GM19240 (cell line): ENCODE measurements around the gene CIAO2B.
"Not testable (repeated sequence)": the region's sequence is repeated elsewhere in the genome, so short reads cannot be mapped to it uniquely, and the experiment has no call there.

Experiments
- DNase-seq: peaks from one replicate; pipeline ENCODE4 v3.0.0; 2011; ENCODE audit warnings: low spot score; ENCODE audit not compliant: insufficient read length

CIAO2B gene

GRCh38 chr16:66937725-66938337 lies 3.6 kb upstream of the CIAO2B start:
- DNase-seq, result no peak

DNA sequence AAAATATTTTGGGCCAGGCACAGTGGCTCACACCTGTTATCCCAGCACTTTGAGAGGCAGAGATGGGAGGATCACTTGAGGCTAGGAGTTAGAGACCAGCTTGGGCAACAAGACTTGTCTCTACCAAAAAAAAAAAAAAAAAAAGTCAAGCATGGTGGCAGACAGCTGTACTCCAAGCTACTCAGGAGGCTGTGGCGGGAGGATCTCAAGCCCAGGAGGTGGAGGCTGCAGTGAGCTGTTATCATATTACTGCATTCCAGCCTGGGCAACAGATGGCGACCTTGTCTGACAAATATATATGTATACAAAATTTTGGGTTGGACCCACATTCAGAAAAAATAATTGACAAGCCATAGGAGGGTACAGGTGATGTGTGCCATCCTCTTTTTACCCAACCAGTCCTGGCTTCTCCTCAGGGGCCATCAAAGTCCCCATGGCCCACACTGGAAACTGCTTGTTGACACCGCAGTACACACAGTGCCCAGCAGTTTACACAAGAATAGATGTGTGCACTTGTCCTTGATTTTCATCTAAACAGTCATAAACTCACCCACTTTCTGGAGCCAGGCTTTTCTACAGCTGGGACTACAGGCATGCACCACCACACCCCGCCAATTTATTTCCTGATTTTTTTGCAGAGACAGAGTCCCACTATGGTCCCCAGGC lies 2.8 kb upstream of the CIAO2B start:
- no peak for DNase-seq

DNA sequence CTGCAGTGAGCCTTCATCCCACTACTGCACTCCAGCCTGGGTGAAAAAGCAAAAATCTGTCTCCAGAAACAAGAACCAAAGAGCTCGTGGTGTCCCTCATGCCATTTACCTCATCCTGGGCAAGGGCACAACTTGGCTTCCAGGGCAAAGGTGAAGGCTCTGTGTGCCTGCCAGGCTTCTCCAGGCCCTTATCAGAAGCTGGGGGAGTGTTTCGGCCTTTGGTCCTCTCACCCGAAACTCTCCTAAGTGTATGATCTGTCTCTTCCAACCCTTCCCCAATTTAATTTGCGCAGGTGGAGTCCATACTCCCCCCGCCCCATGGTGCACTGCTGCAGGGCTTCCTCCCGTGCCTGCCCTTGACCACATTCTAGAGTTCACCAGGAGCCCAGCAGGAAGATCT lies 2.3 kb upstream of the CIAO2B start:
- no peak for DNase-seq

DNA sequence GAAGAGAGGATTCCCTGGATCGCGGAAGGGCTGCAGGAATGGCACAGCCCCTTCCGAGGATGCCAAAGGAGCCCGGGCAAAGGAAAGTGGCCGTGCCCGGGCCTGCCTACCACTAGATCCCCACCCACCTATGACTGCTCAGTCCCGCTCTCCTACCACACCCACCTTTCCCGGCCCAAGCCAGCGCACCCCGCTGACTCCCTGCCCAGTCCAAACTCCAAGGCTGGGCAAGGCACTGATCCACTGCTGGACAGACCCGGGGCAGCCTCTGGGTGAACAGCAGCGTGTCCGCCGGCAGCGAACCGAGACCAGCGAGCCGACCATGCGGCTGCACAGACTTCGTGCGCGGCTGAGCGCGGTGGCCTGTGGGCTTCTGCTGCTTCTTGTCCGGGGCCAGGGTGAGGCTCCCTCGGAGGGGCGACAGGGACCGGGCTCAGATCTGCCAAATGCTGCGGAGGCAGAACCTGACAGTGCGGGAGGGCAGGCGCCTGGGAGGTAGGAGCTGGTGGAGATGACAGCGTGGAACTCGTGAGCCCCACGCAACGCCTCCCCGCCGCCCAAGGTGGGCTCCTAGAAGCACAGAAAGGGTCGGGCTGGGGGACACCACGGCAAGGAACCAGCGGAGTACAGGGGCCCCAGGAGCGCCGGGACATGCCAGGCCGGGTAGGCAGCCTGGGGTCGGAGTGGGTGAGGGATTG lies 1.3 kb upstream of the CIAO2B start, which contains the start of gene CES2:
TSS of gene CES2 (plus strand) at position 203 of the 698 bp plus-strand sequence. CDS start at position 323, 120 bp downstream.
- DNase-seq, result no peak

DNA sequence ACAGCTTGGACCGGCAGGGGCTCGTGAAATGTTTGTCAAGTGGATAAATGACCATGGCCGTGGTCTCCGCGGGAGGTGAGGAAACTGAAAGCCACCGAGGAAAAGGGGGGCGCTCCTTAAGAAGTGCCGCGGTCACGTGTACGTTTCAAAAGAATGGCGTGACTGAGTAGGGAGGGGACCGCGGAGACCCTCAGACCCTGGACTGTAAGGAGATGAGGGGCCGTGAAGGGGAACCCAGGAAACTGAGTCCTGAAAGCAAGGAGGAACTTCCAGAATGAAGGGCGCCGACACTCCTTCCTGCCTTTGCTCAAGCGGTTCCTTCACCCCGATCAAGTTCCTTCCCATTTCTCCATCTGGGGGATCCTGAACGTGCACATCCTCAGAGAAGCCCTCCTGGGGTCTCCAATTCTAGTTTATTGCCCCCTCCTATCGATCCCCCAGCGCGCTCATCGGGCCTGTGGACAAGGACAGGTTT lies 674 bp upstream of the CIAO2B start:
- DNase-seq, result not testable (repeated sequence)

GRCh38 chr16:66933776-66934137 lies 445 bp downstream of the CIAO2B start:
- no peak for DNase-seq

DNA sequence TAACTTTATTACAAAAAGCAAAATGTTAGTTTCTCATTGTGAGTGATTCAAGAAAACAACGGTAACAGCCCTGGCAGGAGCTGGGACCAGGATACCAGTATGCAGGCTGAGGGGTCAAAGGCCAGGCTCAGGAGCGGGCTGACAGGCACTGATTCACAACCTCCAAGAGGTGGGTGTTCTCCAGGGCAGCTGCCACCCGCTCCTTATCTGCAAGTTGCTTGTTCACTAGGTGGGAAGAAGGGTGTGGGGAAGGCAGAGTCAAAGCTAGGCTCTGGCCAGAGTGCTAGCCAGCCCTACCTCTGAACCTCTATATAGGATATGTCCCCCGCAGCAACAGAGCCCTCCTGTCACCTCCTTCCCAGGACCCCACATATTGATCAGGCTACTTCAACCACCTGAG lies 2.1 kb downstream of the CIAO2B start:
- no peak for DNase-seq

DNA sequence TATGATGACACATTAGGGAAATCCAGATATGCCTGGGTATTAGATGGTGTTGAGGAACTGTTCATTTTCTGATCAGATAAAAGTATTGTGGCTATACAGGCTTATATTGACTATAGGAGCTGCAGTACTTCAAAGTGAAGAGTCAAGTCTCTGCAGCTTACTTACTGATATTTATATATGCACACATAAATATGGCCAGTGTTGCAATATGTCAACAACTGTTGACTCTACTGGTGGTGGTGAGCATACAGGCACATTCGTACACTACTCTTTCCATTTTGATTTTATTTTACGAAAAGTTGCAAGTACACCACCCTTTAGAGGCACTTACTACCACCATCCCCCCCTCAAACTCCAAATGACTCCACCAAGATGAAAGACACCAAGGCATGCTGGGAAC lies 2.5 kb downstream of the CIAO2B start:
- no peak for DNase-seq

DNA sequence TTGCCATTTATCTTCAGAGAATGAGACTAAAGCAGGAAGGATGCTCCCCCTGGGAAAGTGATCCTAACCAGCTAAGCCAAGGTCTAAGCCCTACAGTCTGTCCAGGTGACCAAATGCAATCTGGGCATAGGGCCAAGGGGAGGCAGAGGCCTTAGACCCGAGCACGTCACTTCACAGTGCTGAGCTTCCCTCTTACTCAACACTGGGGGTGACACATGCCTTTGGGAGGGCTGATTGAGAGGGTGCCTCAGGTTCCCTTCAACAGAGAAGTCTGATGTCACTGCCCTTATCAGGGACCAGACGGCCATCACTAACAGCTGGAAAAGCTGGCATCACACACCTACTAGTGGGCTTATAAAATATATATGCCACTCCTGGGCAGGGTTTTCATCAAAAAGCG lies 4.0 kb downstream of the CIAO2B start:
- DNase-seq, result no peak

DNA sequence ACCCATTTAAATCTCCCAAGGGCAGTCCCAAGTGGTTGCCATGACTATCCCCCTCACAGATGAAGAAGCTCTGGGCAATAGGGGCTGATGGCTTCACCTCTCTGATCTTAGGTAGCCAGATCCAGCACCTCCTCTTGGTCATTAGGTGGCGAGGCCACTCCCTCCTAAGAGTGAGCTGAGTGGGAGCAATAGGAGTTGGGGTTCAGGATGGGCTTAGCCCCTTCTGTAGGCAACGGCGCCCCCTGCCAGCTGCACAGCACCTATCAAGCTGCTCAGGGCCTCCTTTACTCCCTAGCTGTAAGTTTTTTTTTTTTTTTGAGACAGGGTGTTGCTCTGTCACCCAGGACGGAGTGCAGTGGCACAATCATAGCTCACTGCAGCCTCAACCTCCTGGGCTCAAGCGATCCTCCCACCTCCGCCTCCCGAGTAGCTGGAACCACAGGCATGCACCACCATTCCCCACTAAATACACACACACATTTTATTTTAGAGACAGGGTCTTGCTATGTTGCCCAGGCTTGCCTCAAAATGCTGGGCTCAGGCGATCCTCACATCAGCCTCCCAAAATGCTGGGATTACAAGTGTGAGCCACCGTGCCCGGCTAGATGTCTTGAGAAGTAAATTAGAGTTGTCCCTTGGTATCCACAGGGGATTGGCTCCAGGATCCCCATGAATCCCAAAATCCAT lies 5.4 kb downstream of the CIAO2B start:
- no peak for DNase-seq

DNA sequence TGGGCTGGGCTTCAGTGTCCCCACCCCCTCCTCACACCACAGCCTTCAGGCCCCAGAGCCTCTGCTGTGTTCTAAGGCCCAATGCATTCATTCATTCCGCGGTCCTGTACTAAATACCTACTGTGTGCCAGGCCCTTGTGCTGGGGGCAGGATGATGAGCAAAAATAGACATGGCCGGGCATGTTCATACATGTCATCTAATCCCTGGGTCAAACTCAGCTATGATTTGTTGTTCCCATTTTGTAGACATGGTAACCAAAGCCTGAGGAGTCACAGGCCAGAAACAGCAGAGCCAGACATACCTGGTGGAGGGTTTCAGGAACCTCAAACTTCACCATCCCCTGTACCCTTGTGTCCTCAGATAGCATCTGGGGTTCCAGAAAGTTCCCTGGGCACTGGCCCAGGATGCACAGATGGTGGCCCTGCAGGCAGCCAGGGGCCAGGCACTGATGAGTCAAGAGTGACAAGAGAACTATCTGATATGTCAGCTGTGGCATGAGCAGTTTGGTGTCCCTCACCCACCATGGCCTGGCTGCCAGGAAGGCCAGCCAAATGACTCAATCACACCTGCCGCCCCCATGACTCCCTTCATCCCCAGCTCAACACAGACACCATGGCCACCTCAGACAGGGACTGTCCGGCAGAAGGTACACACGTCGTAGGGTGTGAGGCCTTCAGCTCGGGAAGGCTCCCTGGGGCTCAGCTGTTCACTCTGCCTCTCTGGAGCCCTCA lies 6.1 kb downstream of the CIAO2B start:
- DNase-seq, result no peak

GRCh38 chr16:66926961-66927436 lies 7.2 kb downstream of the CIAO2B start:
- no peak for DNase-seq

DNA sequence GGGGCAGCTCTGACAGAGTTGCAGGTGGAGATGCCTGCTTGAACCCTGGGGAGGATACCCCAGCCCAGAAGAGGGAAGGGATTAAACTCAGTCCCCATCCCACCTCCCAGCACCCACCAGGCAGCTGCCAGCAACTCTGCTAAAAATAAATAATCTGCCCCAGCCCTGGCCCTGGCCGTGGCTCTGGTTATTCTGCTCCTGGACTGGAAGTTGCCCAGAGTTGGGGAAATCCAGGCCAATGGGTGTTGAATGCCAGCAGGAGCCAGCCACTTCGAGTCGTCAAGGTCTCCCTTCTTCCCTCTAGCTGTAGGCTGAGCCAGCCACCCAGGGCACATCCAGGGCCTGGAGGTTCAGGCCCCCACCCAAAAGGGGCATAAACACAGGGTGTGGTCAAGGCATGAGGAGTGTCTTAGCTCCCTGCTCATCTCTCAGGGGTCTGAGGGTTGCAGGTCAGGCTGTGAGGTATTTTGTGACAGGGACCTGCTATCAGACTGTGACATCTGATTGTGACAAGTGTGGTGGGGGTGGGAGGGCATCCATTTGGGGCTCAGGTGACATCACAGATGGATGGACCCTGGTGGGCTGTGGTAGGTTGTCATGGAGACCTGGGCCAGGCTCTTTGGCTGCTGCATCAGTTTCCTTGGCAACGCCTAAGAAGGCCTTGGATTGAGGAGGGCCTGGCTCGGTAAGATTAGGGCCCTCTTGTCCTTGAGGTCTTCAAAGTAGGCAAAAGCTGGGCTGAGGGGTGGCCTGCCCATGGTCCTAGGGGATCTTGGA lies 7.8 kb downstream of the CIAO2B start:
- DNase-seq, result no peak

DNA sequence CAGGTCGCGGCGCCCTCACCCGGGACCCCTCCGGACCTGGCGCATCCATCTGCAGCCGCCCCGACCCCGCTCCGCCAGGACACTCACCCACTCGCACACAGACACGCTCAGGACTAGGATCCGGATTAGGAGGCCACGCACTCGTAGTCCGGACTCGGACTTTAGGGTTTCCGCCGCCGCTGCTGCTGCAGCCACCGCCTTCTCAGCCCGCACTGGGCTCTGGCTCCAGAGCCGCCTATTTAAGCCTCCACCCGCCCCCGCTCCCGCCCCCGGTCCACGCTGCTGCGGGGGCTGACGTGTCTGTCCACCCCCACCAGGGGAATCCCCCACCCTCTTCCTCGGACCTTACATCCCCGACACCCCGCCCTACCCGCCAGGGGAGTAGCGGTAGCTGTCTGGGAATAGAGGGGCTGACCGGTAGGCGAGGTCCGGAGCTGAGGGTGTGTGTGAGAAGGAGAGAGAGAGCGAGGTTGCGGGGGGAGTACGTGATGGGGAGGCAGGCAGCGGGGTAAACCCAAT lies 8.8 kb downstream of the CIAO2B start, which contains the start of gene RRAD:
TSS of gene RRAD (minus strand) at position 214 of the 519 bp plus-strand sequence. CDS start 356 bp downstream, outside the sequence.
- no peak for DNase-seq

DNA sequence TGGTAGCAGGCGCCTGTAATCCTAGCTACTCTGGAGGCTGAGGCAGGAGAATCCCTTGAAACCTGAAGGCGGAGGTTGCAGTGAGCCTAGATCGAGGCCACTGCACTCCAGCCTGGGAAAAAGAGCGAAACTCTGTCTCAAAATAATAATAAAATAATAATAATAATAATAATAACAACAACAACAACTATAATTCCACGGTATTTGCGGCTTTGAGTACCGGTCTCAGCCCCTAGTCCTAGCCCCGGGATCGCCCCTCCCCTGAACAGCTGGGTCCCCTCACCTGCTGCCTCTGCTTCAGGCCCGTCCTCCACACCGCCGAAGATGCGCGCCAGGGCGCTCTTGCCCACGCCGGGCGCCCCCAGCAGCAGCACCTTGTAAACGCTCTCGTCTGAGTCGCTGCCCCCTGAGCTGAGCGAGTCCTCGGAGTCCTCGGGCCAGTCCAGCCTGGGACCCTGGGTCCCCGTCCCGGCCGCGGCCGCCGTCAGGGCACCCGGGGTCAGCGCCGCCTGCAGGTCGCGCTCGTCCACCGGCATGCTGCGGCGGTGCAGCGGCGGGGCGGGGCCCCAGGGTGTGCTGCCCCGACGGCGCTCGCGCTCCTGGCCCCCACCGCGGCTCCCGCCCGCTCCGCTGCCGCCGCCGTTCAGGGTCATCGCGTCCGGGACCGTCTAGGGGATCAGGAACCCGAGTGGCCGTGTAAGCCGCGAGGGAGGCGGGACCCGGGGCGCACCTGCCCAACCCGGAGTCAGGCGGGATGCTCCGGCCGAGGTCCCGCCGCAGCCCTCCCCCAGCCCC lies 9.5 kb downstream of the CIAO2B start:
- no peak for DNase-seq

DNA sequence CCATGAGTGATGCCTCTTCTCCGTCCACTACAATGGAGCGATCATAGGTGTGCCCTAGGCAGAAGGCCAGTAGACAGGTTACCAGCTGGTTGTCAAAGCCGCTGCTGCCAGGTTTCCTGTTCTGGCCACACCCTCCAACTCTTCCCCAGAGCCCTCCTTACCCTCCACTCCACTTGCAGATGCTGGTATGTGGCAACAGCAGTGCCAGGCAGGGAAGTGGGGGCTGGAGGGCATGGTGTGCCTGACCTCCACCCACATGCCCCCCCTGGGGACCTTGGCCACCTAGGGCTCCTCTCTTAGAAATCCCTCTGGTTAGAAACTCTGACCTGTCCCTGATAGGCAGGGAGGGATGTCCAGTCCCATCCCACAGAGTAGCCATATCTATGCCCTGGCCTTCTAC lies 10.3 kb downstream of the CIAO2B start:
- DNase-seq, result no peak

- no peak for DNase-seq
These were observed 10.9 kb downstream of the CIAO2B start for GRCh38 chr16:66923247-66923731.

GRCh38 chr16:66921729-66922450 lies 12.3 kb downstream of the CIAO2B start:
- no peak for DNase-seq
